ENCODE results near the gene ZC3H10. TPM values are rescaled to one million over a fixed set of nuclear protein-coding genes. Genes with fewer than 3 reads are reported as not detected.
"Not testable (repeated sequence)": the region's sequence is repeated elsewhere in the genome, so short reads cannot be mapped to it uniquely, and the experiment has no call there.

The ZC3H10 gene
- polyA plus RNA-seq, 5 donors = 5.1 to 6.8 (median 6.2) TPM

GRCh38 chr12:56152756-56153677 lies 35.0 kb downstream of the ZC3H10 start:
- DNase-seq = no peak

GRCh38 chr12:56153678-56154065 lies 35.6 kb downstream of the ZC3H10 start:
- DNase-seq = no peak

GRCh38 chr12:56154246-56154771 lies 36.2 kb downstream of the ZC3H10 start:
- DNase-seq = no peak

DNA sequence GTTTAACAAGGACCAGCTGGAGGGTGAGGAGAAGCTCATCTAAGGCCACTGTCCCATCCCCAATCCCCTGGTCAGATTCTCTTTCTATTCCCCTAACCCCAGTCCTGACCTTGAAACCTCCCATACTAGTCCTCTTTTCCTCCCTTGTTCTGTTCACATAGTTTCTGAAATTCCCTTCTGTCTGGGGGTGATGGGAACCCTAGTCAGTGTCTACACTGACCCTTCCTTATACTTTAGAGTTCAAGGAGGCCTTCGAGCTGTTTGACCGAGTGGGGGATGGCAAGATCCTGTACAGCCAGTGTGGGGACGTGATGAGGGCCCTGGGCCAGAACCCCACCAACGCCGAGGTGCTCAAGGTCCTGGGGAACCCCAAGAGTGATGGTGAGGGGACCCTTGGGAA lies 36.8 kb downstream of the ZC3H10 start:
- no peak for DNase-seq

GRCh38 chr12:56155256-56155845 lies 37.3 kb downstream of the ZC3H10 start:
- no peak for DNase-seq

DNA sequence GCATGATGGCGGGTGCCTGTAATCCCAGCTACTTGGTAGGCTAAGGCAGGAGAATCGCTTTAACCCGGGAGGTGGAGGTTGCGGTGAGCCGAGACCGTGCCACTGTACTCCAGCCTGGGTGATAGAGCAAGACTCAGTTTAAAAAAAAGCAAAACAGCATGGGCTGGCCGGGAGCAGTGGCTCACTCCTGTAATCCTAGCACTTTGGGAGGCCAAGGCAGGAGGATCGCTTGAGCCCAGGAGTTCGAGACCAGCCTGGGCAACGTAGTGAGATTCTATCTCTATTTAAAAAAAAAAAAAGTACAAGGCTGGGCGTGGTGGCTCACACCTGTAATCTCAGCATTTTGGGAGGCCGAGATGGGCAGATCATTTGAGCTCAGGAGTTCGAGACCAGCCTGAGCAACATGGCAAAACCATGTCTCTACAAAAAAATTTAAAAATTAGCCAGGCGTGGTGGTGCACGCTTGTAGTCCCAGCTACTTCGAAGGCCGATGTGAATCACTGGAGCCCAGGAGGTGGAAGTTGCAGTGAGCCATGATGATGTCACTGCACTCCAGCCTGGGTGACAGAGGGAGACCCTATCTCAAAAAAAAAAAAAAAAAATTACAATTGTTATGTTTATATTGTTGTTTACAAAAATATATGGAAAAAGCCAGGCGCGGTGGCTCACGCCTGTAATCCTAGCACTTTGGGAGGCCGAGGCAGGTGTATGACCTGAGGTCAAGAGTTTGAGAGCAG lies 38.6 kb downstream of the ZC3H10 start:
- DNase-seq = not testable (repeated sequence)

DNA sequence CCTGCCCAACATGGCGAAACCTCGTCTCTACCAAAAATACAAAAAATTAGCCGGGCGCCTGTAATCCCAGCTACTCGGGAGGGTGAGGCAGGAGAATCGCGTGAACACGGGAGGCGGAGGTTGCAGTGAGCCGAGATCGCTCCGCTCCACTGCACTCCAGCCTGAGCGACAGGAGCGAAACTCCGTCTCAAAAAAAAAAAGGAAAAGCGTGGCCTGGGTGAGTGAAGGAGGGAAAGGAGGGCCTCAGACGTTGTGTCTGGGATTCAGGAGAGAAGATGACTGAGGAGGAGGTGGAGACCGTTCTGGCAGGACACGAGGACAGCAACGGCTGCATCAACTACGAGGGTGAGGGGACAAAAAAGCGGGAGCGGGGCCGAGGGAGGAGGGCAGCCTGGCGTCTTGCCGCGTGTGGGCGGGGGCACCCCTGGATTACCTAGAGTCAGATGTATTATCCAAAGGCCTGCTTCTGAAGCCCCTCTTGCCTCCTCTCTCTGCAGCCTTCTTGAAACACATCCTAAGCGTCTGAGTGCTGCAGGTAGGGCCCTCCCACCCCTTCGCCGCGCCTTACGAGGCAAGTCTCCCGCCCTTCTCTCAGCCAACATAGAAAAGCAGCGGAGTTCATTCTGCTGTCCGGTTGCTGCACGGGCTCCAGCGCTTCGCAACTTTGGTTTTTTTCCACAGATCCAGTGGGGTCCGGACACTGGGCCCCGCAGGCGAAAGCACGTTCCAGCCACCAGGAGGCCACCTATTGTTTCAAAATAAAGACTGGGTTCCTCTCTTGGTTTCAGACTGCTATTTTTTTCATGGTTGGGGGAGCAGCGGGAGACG lies 39.3 kb downstream of the ZC3H10 start:
- peak; percentile 88 to 90 for DNase-seq

GRCh38 chr12:56158029-56158925 lies 40.2 kb downstream of the ZC3H10 start, which contains the start of gene MYL6:
TSS of gene MYL6 (plus strand) at chr12:56158359. CDS start at chr12:56158402, 43 bp downstream.
- peak; percentile 96 to 98 for DNase-seq

GRCh38 chr12:56158926-56159461 lies 40.9 kb downstream of the ZC3H10 start:
- DNase-seq = peak; percentile 56 to 64

GRCh38 chr12:56159482-56160192 lies 41.6 kb downstream of the ZC3H10 start:
- no peak for DNase-seq

GRCh38 chr12:56160193-56160763 lies 42.2 kb downstream of the ZC3H10 start:
- no peak for DNase-seq

- DNase-seq = no peak
Measured at GRCh38 chr12:56160894-56161689, 43.0 kb downstream of the ZC3H10 start.

GRCh38 chr12:56161690-56162351 lies 43.8 kb downstream of the ZC3H10 start:
- DNase-seq = no peak

- DNase-seq = no peak
Measured at GRCh38 chr12:56162468-56163290, 44.6 kb downstream of the ZC3H10 start.

- DNase-seq = no peak
Measured at GRCh38 chr12:56163533-56164344, 45.7 kb downstream of the ZC3H10 start.

Data from right lung (tissue), 5 donors.